HG02571 (cell line): ENCODE results near the gene BRSK2.

Source experiments
- ATAC-seq: cut with Tn5 transposase; IDR thresholded peaks from one replicate; pipeline ENCODE4 v1.9.1; 2021; ENCODE audit warnings: mild to moderate bottlenecking, moderate library complexity; ENCODE audit not compliant: unreplicated experiment

BRSK2 gene

GRCh38 chr11:1449490-1450243 lies 59.9 kb downstream of the BRSK2 start:
- no peak for ATAC-seq

DNA sequence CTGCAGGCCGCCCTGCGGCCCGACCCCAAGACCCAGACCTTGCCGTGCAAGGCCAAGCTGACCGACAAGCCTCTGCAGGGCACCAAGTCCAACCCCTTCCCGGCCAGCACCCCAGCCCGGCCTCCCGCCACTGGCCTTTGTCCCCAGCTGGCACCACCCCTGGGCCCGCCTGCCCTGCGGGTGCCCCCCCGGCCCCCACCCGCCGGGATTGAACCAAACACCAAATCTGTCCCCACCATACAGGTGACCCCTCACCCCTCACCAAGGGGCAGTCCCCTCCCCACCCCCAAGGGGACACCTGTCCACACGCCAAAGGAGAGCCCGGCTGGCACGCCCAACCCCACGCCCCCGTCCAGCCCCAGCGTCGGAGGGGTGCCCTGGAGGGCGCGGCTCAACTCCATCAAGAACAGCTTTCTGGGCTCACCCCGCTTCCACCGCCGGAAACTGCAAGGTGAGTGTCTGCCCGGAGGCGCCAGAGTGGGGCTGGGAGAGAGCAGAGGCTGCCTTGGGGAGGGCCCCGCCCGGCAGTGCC lies 60.7 kb downstream of the BRSK2 start:
- no peak for ATAC-seq

DNA sequence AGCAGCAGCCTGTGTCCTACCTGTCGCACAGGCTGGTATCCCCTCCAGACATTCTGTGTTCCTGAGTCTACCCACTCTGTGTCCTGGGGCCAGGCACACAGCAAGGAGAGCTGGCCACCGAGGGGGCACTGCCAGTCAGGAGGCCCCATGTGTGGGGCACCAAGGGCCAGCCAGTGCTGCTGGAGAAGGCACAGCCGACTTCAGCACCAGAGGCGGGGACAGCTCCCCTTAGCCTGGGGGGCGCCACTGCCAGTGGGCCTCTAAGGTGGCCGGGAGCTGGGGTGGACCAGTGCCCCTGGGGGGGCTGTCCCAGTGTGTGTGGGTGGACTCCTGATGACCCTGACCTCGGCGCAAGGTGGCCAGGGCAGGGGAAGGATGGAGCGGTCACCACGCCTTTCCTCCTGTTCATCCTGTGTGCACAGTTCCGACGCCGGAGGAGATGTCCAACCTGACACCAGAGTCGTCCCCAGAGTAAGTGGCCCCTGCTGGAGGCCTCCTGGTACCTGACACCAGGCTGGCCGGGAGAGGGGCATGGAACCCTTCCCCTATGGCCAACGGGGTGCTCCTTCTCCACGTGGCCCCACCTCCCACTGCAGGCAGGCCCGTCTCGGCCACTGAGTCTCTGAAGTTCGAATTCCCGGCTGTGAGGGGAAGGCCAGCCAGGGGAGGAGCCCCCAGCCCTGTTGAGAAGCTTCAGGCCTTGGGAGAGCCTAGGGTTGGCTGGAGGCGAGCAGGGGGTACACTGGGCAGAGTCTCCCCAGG lies 61.4 kb downstream of the BRSK2 start:
- ATAC-seq = no peak

DNA sequence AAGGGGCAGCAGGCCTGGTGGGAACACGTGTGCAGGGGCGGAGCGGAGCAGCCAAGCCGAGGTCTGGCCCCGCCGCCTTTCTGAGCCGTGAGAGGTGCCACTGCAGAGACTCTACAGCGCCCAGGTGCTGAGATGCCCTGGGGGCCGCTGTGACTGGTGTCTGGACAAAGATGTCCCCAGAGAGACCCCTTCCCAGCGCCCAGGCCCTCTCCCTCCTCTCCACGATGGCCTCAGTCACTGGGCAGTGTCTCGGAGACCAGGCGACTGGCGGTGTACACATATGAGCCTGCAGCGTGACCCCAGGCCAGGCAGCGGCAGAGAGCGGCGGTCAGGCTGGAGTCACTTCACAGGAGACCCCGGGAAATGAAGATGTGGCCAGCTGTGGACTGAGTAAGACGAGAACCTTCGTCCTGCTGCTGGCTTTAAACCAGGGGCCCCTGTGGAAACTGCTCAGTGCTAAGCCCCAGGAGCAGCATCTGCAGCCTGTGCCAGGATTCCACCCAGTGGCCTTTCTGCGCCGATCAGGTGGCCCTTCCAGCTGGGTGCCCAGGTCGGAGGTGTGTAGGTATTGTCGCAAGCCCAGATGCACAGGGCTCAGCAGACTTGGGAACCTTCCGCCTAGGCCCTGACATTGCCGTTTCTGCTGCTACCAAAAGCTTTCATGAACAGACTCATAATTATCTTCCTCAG lies 62.2 kb downstream of the BRSK2 start:
- no peak for ATAC-seq

- ATAC-seq = no peak
Measured at GRCh38 chr11:1452744-1453143, 63.0 kb downstream of the BRSK2 start.

DNA sequence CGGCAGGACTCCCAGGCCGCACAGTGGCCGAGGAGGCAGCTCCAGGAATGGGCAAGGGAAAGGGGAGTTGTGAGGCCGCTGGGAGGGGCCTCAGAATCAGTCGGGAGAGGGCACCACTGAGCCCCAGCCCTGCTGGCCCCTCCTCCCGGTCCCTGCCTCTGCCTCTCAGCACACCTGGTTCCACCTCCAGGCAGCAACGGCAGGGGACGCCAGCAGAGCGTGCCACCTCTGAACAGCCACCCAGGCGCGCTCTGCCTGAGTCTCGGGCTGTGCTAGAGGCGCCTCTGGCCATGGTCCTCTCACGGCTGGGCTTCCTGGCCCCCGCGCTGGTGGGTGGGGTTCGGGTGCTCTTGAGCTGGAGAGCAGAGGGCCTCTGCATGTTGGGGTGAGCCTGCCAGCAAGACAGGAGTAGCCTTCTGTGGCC lies 63.9 kb downstream of the BRSK2 start:
- ATAC-seq = no peak

DNA sequence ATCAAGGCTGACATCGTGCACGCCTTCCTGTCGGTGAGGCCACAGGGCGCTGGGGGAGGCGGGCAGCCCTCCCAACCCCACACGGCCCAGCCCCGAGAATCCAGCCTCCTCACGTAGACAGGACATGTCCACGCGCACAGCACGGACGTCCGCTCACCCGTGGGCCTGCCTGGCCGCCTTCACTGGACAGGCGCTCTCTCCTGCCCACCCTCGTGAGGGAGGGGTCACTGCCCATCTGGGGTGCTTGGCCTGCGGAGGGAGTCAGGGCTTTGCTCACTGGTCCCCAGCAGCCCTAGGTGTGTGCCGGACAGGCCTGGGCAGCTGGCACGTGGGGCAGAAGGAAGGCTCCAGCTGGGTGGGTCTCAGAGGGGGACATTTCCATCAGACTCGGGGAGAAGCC lies 64.8 kb downstream of the BRSK2 start:
- ATAC-seq = no peak

DNA sequence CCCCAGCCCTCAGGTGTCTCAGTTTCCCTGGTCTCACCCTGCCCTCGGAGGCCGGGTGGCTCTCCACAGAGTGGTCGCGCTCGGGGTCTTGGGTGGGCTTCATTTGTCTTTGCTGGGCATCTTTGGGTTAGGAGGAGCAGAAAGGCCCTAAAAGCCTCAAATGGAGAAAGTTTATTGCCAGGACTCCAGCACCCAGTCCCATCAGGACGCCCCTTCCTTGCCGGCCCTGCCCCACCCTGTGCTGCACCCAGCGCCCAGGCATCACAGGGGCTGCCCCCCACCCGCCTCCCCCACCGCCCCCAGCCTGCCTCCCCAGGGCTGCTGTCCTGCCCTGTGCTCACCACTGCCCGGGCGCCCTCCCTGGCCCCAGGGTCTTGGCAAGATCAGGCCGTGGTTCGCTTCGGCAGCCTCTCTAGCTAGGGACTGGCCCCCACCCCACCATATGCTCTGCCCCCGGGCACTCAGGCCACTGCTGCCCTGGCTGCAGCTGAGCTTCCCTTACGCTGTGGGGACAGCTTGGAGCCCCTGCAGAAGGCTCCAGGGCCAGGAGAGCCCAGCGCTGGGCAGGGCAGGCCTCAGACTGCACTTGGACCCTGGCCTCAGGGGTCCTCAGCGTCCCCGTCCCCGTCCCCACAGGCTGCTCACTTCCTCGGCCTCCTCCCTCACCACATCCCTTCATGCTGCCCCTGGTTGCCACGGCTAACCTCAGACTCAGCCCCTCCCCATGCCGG lies 65.5 kb downstream of the BRSK2 start:
- no peak for ATAC-seq

DNA sequence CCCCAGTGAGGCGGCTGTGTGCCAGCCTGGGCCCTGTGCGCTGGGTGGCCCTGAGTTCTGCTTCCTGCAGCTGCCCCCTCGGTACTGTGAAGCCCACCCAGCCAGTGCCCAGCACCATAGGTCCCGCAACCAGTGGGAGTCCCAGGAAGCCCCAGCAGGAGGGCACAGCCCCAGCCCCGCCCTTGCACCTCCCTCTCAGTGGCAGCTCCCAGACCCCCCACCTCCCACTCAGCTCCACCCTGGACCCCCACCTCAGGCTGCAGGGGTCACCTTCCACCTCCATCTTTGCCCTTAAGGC lies 66.0 kb downstream of the BRSK2 start:
- no peak for ATAC-seq

DNA sequence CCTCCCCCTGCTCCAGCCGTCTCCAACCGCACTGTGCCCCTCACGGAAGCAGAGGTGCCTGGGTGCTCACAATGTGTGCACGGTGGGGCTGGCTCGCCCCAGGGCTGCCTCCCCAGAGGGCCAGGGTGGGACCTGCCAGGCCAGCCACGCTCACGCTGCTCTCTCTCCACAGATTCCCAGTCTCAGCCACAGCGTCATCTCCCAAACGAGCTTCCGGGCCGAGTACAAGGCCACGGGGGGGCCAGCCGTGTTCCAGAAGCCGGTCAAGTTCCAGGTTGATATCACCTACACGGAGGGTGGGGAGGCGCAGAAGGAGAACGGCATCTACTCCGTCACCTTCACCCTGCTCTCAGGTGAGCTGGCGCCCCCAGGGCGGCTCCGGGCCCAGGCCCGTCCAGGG lies 66.4 kb downstream of the BRSK2 start:
- no peak for ATAC-seq

- ATAC-seq = no peak
Measured at GRCh38 chr11:1456596-1457325, 67.0 kb downstream of the BRSK2 start.

GRCh38 chr11:1457326-1457680 lies 67.6 kb downstream of the BRSK2 start:
- no peak for ATAC-seq

DNA sequence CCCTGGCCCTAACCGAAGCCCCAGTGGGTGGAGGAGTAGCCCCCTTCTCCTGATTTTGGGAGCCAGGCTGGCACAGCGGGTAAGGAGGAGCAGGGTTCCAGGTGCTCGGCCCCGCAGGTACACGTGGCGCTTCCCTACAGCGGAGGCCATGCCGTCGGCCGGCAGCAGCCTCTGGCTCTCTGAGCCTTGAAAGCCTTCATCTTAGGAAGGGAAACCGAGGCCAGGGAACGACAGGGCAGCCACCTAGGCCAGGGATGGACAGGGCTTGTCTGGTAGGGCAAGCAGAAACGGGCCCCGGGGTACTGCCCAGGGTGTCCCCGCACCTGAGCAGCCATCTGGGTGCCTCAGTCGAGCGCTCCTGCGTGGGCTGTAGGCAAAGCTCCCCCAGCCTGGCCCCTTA lies 68.1 kb downstream of the BRSK2 start:
- ATAC-seq = no peak

GRCh38 chr11:1458340-1459218 lies 68.8 kb downstream of the BRSK2 start:
- no peak for ATAC-seq

- no peak for ATAC-seq
Measured at GRCh38 chr11:1459219-1459575, 69.5 kb downstream of the BRSK2 start.

DNA sequence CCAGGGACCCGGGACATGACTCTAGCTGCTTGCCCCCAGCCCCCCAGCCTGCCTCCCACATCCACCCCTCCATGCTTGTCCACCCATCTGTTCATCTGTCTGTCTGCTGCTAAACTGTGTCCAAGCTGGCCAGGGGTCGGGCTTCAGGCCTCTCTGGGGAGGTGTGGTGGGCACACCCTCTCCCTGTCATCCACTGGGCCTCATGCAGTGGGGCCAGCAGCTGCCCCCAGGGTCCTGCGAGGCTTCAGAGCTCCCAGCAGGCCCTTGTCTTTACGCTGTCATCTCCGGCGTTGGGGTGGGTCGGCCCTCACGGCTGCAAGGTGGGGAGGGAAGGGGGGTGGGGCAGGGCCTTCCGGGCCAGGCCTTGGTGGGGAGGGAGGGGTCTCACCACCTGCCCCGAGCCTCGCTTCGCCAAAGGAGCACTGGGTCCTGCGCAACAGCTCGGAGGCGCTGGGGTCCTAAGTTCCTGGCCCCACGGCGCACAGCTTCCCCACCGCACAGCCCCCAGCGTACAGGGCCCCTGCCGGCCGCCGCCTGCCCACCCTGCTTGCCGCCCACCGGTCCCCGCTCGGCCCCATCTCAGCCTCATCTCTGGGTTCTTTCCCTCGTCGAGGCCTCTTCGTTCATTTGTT lies 70.1 kb downstream of the BRSK2 start:
- ATAC-seq = no peak

DNA sequence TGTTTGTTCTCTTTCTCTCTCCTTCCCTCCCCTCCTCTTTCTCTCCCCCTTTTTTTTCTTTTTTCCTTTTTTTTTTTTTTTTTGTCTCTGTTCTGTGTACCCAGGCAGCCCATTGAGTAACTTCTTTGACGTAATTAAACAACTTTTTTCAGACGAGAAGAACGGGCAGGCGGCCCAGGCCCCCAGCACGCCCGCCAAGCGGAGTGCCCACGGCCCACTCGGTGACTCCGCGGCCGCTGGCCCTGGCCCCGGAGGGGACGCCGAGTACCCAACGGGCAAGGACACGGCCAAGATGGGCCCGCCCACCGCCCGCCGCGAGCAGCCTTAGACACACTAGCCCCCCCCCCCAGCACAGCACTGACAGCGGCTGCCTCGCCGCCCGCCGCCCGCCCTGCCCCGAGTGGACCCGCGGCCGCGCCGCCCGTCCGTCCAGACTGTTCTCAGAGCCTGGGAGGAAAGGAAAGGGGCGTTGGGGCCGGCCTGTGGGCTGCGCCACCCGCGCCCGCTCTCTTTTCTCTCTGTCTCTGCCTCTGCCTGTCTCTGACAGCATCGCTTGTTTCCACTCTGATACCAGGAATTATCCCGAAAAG lies 70.8 kb downstream of the BRSK2 start:
- no peak for ATAC-seq

DNA sequence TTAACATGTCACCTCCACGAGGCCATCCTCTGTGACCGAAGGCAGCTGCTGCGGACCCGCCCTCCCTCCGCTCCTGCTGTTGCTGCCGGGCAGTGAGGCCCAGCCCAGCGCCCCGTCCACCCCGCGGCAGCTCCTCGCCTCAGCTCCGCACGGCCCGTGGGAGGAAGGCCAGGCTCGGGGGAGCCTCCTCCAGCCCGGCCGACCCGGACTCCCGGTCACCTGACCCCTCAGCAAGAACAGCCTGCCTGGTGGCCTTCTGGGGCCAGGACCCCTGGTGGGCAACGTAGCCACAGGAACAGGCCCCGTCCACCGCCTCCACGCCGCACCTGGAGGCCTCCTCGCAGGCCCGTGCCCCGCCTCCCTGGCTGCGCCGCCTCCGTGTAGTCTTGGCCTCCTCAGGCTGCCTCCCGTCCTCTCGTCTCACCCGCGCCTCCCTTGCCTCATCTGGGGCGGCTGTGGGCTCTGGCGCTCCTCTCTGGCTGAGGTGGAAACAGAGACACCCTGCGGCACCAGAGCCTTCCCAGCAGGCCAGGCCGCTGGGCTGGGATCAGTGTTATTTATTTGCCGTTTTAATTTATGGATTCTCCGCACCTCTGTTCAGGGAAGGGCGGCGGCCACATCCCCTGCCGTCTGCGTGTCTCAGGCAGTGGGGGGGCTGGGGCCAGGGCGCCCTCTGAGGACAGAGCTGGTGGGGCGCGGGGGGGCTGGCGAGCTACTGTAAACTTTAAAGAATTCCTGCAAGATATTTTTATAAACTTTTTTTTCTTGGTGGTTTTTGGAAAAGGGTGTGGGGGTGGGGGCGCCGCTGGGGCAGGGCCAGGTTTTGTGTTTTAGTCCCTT lies 71.5 kb downstream of the BRSK2 start:
- ATAC-seq = no peak
